Activated CD4-positive, alpha-beta T cell treated with anti-CD3 and anti-CD28 coated beads for 36 hours (primary cell): ENCODE data around the gene TFPI. TPM values are rescaled to one million over a fixed set of nuclear protein-coding genes. Genes with fewer than 3 reads are reported as not detected.
"Not testable (repeated sequence)": the region's sequence is repeated elsewhere in the genome, so short reads cannot be mapped to it uniquely, and the experiment has no call there.

Experiments used
- ATAC-seq: fragments of 200-7000 bp; cut with Tn5 transposase; one replicate; pipeline ENCODE4 v1.10.0; 2021; ENCODE audit warnings: mild to moderate bottlenecking, moderate library complexity
- CTCF ChIA-PET: fragments of 350-600 bp; sonication (Branson Sonifier 250); formaldehyde crosslinking; loops from one replicate; lab custom pipeline; 2021; ENCODE audit warnings: antibody characterized with exemption; lab: Charles Lee
- POLR2A ChIA-PET: fragments of 350-600 bp; sonication (Branson Sonifier 250); formaldehyde crosslinking; loops from one replicate; lab custom pipeline; 2021; ENCODE audit warnings: antibody characterized with exemption, inconsistent platforms; lab: Charles Lee
- DNase-seq: peaks from one replicate; pipeline ENCODE4 v3.0.0-alpha.2; 2020
- H3K27ac Mint-ChIP-seq: one replicate; pipeline ENCODE4 v1.8.0; 2021; ENCODE audit warnings: mixed read lengths
- H3K27me3 Mint-ChIP-seq: one replicate; pipeline ENCODE4 v1.8.0; 2021; ENCODE audit warnings: mixed read lengths
- H3K36me3 Mint-ChIP-seq: one replicate; pipeline ENCODE4 v1.8.0; 2021; ENCODE audit warnings: low read depth, mixed read lengths
- H3K4me1 Mint-ChIP-seq: one replicate; pipeline ENCODE4 v1.8.0; 2021; ENCODE audit warnings: mixed read lengths
- H3K4me3 Mint-ChIP-seq: one replicate; pipeline ENCODE4 v1.8.0; 2021; ENCODE audit warnings: mild to moderate bottlenecking, moderate library complexity, mixed read lengths
- H3K9me3 Mint-ChIP-seq: one replicate; pipeline ENCODE4 v1.8.0; 2021; ENCODE audit warnings: low read depth, mixed read lengths
- intact Hi-C, 2 experiments: fragments of 100-400 bp; cut with DNase I in 1 of 2; cut with micrococcal nuclease in 1 of 2; formaldehyde crosslinking; loops; one replicate each; pipeline versions ENCODE4 v1.14.2 to v1.15.1; 2022 to 2024; cut with DNase I, micrococcal nuclease
- total RNA-seq, 2 experiments: library from RNA; stranded (reverse); gene quantifications; one replicate each; pipeline ENCODE4 v1.2.3, GENCODE V29; 2021

The TFPI gene
- total RNA-seq, 2 experiments from 2014 or later, result 0.21 TPM; not detected in 1

DNA sequence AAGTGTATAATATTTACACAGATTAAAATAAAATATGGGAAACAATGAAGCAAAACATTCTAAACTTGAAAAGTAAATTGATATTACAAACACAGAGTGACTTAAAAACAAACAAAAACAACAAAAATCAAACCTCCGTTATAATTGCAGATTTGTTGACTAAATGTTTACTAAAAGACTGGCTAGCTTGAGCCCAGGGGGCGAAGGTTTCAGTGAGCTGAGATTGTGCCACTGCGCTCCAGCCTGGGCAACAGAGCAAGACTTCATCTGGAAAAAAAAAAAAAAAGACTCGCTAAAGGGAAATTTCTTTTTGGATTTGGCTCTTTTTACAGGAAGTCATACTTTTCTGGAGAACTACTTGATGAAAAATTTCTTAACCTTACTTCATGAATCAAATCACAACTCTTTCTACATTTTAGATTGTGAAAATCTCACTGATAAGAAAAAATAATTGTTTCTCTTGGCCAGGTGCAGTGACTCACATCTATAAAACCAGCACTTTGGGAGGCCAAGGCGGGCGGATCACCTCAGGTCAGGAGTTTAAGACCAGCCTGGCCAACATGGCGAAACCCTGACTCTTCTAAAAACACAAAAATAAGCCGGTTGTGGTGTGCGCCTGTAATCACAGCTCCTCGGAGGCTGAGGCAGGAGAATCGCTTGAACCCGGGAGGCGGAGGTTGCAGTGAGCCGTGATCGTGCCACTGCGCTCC, 9.7 kb downstream of the TFPI start:
- no peak overlapping the region for H3K4me3 Mint-ChIP-seq
- H3K27me3 Mint-ChIP-seq, result peaks cover 5% of the 10 kb centered on the region
- H3K36me3 Mint-ChIP-seq, result no peaks in the 10 kb centered on the region
- ATAC-seq, result no peak
- intact Hi-C loops, result no loop called here
- CTCF ChIA-PET, result interaction anchor here (0.6 kb wide), 2 partner anchors 37 to 620 kb away, joined by 3 to 4 read pairs; no protein-coding TSS in a partner anchor
- no peak for DNase-seq
- H3K27ac Mint-ChIP-seq, result no peak overlapping the region
- POLR2A ChIA-PET, result no interaction called here
- H3K4me1 Mint-ChIP-seq, result no peaks in the 10 kb centered on the region
- H3K9me3 Mint-ChIP-seq, result no peaks in the 10 kb centered on the region

DNA sequence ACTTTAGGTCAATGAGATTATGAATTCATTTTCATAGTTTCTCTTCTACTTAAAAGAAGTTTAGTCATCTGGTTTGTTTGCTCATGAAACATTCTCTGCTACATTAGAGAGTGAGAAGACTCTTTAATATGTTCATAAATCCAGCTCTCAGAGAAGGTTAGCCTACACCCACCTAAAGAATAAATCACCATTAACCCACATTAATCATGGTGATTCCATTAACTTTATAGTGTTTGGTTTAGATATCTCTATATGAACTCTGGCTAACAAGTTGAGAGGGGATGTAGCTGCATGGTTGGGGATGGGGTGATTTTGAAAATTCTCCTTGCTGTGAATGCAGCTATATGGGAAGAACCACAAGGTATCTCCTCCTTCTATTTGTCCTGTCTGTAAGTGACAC, 10.7 kb downstream of the TFPI start:
- H3K27me3 Mint-ChIP-seq, result peaks cover 5% of the 10 kb centered on the region
- POLR2A ChIA-PET, result no interaction called here
- no peak for DNase-seq
- CTCF ChIA-PET, result interaction anchor here (0.7 kb wide), 1 partner anchor 9 kb away, joined by 3 read pairs; no protein-coding TSS in a partner anchor
- H3K4me3 Mint-ChIP-seq, result no peak overlapping the region
- ATAC-seq, result no peak
- no peaks in the 10 kb centered on the region for H3K4me1 Mint-ChIP-seq
- intact Hi-C loops, result no loop called here
- no peak overlapping the region for H3K27ac Mint-ChIP-seq
- no peaks in the 10 kb centered on the region for H3K36me3 Mint-ChIP-seq
- H3K9me3 Mint-ChIP-seq, result no peaks in the 10 kb centered on the region

DNA sequence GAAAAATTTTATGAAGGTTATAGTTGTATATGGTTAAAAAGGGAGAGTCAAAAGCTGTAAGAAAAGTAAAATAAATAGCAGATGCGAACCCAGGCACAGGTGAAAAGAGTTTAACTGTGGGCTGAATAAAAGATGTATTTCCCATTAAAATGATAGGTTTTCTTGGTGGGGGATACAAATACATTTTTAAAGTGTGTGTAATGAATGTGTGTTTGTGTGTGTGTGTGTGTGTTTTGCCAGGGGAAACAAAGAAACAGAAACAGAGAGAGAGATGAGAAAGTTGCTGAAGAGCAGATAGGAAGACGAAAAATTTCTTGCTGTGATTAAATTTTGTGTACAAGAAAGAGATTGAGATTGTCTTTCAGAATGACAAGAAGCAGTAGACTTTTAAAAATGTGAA, 12.1 kb downstream of the TFPI start:
- ChIA-PET CTCF (no interaction called here), POLR2A (no interaction called here)
- intact Hi-C loops, result no loop called here
- no peak overlapping the region for H3K4me3 Mint-ChIP-seq
- H3K4me1 Mint-ChIP-seq, result no peaks in the 10 kb centered on the region
- ATAC-seq (no peak), DNase-seq (no peak)
- peaks cover 2% of the 10 kb centered on the region for H3K27me3 Mint-ChIP-seq
- no peak overlapping the region for H3K27ac Mint-ChIP-seq
- no peaks in the 10 kb centered on the region for H3K9me3 Mint-ChIP-seq
- no peaks in the 10 kb centered on the region for H3K36me3 Mint-ChIP-seq

DNA sequence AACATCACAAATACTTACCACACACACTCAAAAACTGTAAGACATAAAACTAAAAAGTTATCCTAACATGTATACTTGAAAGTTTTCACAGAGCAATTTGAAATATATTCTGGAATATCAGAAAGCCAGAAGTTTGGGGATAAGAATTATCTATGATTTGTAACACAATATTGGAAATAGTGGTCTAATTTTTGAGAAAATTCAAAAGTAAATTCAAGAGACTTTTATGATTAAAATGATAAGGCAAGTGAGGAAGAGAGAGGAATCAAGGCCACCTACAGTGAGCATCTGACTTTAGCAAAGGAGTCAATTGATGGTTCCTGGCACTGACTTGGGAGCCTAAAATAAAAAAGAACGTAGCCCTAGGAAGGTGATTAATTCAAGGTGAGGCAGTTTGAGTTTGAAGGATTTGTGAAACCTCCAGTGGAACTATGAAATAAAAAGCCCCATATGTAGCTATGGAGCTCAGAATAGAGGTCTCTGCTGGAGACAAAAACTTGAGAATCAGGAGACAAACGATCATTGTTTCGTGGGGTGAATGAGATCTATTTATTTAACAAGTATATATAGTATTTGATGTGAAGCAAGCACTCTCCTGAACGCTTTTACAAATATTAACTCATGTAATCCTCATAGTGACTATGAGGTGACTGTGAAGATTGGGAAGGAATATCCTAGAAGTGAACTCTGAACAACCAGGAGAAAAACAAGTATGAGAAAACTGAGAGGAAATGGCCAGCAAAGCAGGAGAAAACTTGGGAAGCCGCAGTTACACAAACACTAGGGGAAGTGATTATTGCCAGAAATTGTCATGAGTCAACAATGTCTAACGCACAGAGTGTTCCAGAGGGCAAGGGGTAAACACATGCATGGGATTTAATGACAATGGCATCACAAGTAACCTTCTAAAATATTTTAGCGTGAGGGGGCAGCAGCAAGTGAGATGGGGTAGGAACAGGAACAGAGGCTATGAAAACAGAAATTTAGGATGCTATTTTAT, 12.8 kb downstream of the TFPI start:
- H3K4me3 Mint-ChIP-seq, result no peak overlapping the region
- no peak overlapping the region for H3K27ac Mint-ChIP-seq
- H3K27me3 Mint-ChIP-seq, result peaks cover 2% of the 10 kb centered on the region
- ChIA-PET CTCF (no interaction called here), POLR2A (no interaction called here)
- no peak for ATAC-seq
- intact Hi-C loops, result no loop called here
- DNase-seq, result no peak
- no peaks in the 10 kb centered on the region for H3K36me3 Mint-ChIP-seq
- H3K4me1 Mint-ChIP-seq, result no peaks in the 10 kb centered on the region
- no peaks in the 10 kb centered on the region for H3K9me3 Mint-ChIP-seq

DNA sequence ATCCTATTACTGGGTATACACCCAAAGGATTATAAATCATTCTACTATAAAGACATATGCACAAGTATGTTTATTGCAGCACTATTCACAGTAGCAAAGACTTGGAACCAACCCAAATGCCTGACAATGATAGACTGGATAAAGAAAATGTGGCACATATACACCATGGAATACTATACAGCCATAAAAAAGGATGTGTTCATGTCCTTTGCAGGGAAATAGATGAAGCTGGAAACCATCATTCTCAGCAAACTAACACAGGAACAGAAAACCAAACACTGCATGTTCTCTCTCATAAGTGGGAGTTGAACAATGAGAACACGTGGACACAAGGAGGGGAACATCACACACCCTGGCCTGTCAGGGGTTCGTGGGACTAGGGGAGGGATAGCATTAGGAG, 16.0 kb downstream of the TFPI start:
- CTCF ChIA-PET, H3K4me1 Mint-ChIP-seq, intact Hi-C loops, H3K36me3 Mint-ChIP-seq, POLR2A ChIA-PET, H3K27ac Mint-ChIP-seq, DNase-seq, ATAC-seq, H3K9me3 Mint-ChIP-seq, H3K27me3 Mint-ChIP-seq, H3K4me3 Mint-ChIP-seq: not testable (repeated sequence)

DNA sequence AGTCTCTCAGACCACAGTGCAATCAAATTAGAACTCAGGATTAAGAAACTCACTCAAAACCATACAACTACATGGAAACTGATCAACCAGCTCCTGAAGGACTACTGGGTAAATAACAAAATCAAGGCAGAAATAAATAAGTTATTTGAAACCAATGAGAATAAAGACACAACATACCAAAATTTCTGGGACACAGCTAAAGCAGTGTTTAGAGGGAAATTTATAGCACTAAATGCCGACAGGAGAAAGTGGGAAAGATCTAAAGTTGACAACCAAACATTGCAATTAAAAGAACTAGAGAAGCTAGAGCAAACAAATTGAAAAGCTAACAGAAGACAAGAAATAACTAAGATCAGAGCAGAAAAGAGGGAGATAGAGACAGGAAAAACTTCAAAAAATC, 18.9 kb downstream of the TFPI start:
- DNase-seq, POLR2A ChIA-PET: not testable (repeated sequence)
- CTCF ChIA-PET, result interaction anchor here (0.6 to 0.7 kb wide), 2 partner anchors 20 to 1938 kb away, joined by 3 read pairs; no protein-coding TSS in a partner anchor

DNA sequence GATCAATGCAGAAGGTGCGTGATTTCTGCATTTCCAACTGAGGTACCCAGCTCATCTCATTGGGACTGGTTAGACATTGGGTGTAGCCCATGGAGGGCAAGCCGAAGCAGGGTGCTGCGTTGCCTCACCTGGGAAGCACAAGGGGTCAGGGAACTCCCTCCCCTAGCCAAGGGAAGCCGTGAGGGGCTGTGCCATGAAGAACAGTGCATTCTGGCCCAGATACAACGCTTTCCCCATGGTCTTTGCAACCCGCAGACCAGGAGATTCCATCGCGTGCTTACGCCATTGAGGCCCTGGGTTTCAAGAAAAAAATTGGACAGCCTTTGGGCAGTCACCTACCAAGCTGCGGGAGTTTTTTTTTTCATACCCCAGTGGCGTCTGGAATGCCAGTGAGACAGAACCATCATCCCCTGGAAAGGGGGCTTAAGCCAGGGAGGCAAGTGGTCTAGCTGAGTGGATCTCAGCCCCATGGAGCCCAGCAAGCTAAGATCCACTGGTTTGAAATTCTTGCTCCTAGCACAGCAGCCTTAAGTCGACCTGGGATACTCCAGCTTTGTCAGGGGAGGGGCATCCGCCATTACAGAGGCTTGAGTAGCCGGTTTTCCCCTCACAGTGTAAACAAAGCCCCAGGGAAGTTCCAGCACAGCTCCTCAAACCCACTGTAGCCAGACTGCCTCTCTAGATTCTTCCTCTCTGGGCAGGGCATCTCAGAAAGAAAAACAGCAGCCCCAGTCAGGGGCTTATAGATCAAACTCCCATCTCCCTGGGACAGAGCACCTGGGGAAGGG, 21.7 kb downstream of the TFPI start:
- intact Hi-C loops, result no loop called here
- H3K4me1 Mint-ChIP-seq, result no peaks in the 10 kb centered on the region
- no peak overlapping the region for H3K27ac Mint-ChIP-seq
- H3K4me3 Mint-ChIP-seq, result no peak overlapping the region
- no peak for DNase-seq
- H3K27me3 Mint-ChIP-seq, result no peaks in the 10 kb centered on the region
- ATAC-seq, result no peak
- POLR2A ChIA-PET, result no interaction called here
- H3K9me3 Mint-ChIP-seq, result no peaks in the 10 kb centered on the region
- no peaks in the 10 kb centered on the region for H3K36me3 Mint-ChIP-seq
- CTCF ChIA-PET, result no interaction called here

More for the DNA sequence above, 18.9 kb downstream of the TFPI start:
- H3K27me3 Mint-ChIP-seq, intact Hi-C loops, H3K27ac Mint-ChIP-seq, H3K9me3 Mint-ChIP-seq, ATAC-seq, H3K4me3 Mint-ChIP-seq, H3K36me3 Mint-ChIP-seq, H3K4me1 Mint-ChIP-seq: not testable (repeated sequence)

DNA sequence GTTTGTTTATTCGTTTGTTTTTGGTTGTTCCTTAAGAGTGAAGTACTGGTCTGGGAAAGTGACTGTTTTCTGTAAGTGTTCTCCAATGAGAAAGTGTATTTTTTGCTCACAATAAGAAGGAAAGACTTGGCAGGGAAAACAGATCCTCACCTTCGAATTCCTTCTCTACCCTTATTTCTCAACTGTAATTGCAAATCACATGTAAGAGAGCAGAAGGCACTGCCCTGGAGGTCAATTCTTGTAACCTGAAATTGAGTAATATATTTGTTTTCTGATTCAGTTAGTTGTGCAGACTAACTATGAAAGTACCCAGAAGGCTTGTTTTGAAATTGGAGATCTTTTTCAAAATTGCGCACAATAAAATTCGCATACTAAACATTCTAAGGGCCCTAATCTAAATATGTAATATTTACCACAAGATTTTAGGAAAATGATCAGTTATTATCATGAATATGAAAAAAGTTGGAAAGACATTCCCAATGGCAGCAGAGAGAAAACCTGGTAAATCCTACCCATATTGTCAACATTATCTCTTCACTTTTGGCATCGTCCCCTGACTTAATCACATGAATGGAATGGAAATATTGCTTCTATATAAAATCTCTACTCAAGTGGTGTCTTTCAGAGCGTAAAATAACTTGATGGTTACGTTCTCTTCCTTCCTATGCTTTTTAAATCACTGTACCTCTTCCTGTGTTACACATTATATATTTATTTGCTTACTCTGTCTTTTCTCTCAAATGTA, 24.1 kb downstream of the TFPI start:
- Mint-ChIP-seq H3K4me3 (no peak overlapping the region), H3K36me3 (no peaks in the 10 kb centered on the region)

DNA sequence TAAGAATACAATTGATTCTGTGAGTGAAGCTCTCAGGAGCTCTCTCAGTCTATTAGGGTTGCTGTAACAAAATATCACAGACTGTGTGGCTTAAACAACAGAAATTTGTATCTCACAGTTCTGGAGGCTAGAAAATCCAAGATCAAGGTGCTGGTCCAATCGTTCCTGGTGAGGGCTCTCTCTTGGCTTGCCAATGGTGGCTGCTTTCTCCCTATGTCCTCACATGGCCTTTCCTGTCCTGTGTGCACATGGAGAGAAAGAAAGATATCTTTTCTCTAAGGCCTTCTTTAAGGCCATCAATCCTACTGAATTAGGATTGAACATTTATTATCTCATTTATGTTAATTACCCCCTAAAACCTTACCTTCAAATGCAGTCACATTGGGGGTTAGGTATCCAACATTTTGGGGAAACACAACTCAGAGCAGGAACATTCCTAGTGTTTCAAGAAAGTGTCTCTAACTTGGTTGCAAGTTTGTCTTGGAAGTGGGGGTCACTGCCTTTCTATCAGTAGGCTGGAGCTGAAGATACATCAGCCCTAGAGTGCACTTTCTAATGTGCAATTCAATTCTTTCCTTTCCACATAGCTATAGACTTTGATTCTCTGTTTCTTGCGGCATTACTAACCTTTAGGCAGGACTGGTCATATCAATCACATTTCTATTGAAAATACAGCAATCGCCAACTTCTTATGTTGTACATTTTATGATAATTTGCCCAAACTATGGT, 24.8 kb downstream of the TFPI start:
- H3K4me1 Mint-ChIP-seq, result no peaks in the 10 kb centered on the region
- ATAC-seq (no peak), DNase-seq (no peak)
- H3K27me3 Mint-ChIP-seq, result no peaks in the 10 kb centered on the region
- ChIA-PET POLR2A (no interaction called here), CTCF (no interaction called here)
- no peaks in the 10 kb centered on the region for H3K36me3 Mint-ChIP-seq
- no peak overlapping the region for H3K27ac Mint-ChIP-seq
- no peaks in the 10 kb centered on the region for H3K9me3 Mint-ChIP-seq
- no peak overlapping the region for H3K4me3 Mint-ChIP-seq
- intact Hi-C loops, result no loop called here

More for the DNA sequence above, 24.1 kb downstream of the TFPI start:
- ChIA-PET CTCF (no interaction called here), POLR2A (no interaction called here)
- no peaks in the 10 kb centered on the region for H3K27me3 Mint-ChIP-seq
- ATAC-seq, result no peak
- DNase-seq, result no peak
- intact Hi-C loops, result no loop called here
- H3K27ac Mint-ChIP-seq, result no peak overlapping the region
- H3K4me1 Mint-ChIP-seq, result no peaks in the 10 kb centered on the region
- no peaks in the 10 kb centered on the region for H3K9me3 Mint-ChIP-seq

DNA sequence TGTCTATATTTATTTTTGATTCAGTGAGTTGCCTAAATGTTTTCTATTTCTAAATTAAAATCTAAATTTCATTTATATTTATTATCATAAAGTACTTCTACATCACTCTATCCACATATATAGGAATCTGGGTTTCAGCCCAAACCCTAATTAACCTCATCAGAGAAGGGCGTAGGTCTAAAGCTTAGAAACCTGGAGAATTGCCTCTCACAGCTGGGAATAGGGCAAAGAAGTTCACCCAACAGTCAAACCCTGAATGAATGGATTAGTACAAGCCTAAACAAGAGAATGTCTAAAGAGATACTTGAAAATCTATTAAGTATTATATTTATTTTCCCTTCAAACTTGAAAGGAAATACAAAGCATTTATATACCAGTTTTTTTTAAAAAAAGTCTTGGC, 26.2 kb downstream of the TFPI start:
- ATAC-seq, result no peak
- Mint-ChIP-seq H3K36me3 (no peaks in the 10 kb centered on the region), H3K9me3 (no peaks in the 10 kb centered on the region), H3K4me3 (no peak overlapping the region), H3K27me3 (no peaks in the 10 kb centered on the region), H3K4me1 (no peaks in the 10 kb centered on the region), H3K27ac (no peak overlapping the region)
- intact Hi-C loops, result no loop called here
- ChIA-PET CTCF (no interaction called here), POLR2A (interaction anchor here (0.5 kb wide), 1 partner anchor 22 kb away, joined by 3 read pairs; no protein-coding TSS in a partner anchor)
- DNase-seq, result no peak
